Activated CD8-positive, alpha-beta T cell treated with anti-CD3 and anti-CD28 coated beads for 36 hours (primary cell): ENCODE results near the gene MCTP1. TPM values are rescaled to one million over a fixed set of nuclear protein-coding genes. Genes with fewer than 3 reads are reported as not detected.

Experiments used
- ATAC-seq: fragments of 200-7000 bp; cut with Tn5 transposase; one replicate; pipeline ENCODE4 v1.10.0; 2021; ENCODE audit warnings: mild to moderate bottlenecking, moderate library complexity
- CTCF ChIA-PET: fragments of 350-600 bp; sonication (Branson Sonifier 250); formaldehyde crosslinking; loops from one replicate; lab custom pipeline; 2021; ENCODE audit warnings: antibody characterized with exemption; lab: Charles Lee
- POLR2A ChIA-PET: fragments of 350-600 bp; sonication (Branson Sonifier 250); formaldehyde crosslinking; loops from one replicate; lab custom pipeline; 2021; ENCODE audit warnings: antibody characterized with exemption; lab: Charles Lee
- DNase-seq: peaks from one replicate; pipeline ENCODE4 v3.0.0-alpha.2; 2020
- H3K27ac Mint-ChIP-seq: one replicate; pipeline ENCODE4 v1.8.0; 2021; ENCODE audit warnings: mild to moderate bottlenecking, mixed read lengths
- H3K27me3 Mint-ChIP-seq: one replicate; pipeline ENCODE4 v1.8.0; 2021; ENCODE audit warnings: mixed read lengths
- H3K36me3 Mint-ChIP-seq: one replicate; pipeline ENCODE4 v1.8.0; 2021; ENCODE audit warnings: low read depth, mixed read lengths
- H3K4me1 Mint-ChIP-seq: one replicate; pipeline ENCODE4 v1.8.0; 2021; ENCODE audit warnings: low read depth, mixed read lengths
- H3K4me3 Mint-ChIP-seq: one replicate; pipeline ENCODE4 v1.8.0; 2021; ENCODE audit warnings: mild to moderate bottlenecking, moderate library complexity, mixed read lengths
- H3K9me3 Mint-ChIP-seq: one replicate; pipeline ENCODE4 v1.8.0; 2021; ENCODE audit warnings: mixed read lengths
- intact Hi-C: fragments of 100-400 bp; cut with micrococcal nuclease; formaldehyde crosslinking; loops from one replicate; pipeline ENCODE4 v1.10.0; 2022
- total RNA-seq, 2 experiments: library from RNA; stranded (reverse); gene quantifications; one replicate each; pipeline ENCODE4 v1.2.3, GENCODE V29; 2021
- TF ChIP-seq, protein P1 (sequence below): fragments of 200-600 bp; IDR thresholded peaks from one replicate; pipeline ENCODE4 v1.8.0; 2022; ENCODE audit warnings: antibody characterized with exemption, mild to moderate bottlenecking

The MCTP1 gene
- total RNA-seq, 2 experiments from 2014 or later: 0.20 to 0.40 TPM

DNA sequence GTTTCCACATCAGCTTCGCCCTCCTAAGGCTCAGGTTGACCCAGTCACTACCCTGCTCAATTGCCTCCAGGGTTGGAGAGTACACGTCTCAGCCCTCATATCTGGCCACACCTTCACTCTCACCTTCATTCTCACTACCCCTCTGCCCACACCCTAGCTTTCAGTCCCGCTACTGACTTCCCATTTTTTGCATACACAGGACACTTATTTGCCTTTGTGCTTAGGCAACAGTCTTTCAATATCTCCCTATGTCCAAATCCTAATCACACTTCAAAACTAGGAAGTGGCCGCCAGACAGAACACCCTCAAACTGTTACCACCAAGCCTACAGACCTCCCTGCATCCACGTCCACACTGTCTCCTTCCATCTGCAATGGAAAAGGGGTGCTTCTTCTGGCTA, 10.9 kb downstream of the MCTP1 start:
- H3K9me3 Mint-ChIP-seq: no peaks in the 10 kb centered on the region
- H3K36me3 Mint-ChIP-seq: no peaks in the 10 kb centered on the region
- peaks cover 15% of the 10 kb centered on the region for H3K27me3 Mint-ChIP-seq
- TF ChIP-seq, protein P1, sequence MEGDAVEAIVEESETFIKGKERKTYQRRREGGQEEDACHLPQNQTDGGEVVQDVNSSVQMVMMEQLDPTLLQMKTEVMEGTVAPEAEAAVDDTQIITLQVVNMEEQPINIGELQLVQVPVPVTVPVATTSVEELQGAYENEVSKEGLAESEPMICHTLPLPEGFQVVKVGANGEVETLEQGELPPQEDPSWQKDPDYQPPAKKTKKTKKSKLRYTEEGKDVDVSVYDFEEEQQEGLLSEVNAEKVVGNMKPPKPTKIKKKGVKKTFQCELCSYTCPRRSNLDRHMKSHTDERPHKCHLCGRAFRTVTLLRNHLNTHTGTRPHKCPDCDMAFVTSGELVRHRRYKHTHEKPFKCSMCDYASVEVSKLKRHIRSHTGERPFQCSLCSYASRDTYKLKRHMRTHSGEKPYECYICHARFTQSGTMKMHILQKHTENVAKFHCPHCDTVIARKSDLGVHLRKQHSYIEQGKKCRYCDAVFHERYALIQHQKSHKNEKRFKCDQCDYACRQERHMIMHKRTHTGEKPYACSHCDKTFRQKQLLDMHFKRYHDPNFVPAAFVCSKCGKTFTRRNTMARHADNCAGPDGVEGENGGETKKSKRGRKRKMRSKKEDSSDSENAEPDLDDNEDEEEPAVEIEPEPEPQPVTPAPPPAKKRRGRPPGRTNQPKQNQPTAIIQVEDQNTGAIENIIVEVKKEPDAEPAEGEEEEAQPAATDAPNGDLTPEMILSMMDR: no peak
- ChIA-PET POLR2A (no interaction called here), CTCF (no interaction called here)
- H3K4me1 Mint-ChIP-seq: no peaks in the 10 kb centered on the region
- no peak for DNase-seq
- intact Hi-C loops: no loop called here
- no peak overlapping the region for H3K4me3 Mint-ChIP-seq
- H3K27ac Mint-ChIP-seq: no peak overlapping the region
- no peak for ATAC-seq

DNA sequence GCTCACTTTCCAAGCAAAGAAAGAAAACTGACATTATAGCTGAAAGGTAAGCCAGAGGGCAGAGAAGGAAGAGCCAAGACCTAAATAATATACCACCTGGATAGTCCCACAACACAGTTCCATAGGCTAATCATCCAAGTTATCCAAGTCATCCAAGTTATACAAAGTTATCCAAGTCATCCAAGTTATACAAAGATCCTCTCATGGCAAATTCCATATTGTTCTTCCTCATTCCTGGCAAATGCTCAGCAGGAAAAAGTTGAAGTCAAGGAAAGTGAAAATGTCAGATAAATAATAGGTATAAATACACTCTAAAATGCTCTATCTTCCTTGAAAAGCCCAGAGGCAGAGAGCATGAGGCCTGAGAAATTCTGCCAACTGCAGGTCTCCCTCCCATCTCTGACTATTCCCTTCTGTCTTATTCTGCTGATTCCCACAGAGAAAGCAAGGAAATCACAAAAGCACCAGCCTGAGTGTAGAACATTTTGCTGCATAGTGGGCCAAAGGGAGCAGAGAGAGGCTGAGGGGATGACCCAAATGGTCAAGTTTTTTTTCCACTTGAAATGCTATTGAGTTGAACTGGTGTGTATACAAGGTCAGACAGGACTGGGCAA, 12.5 kb downstream of the MCTP1 start:
- no peaks in the 10 kb centered on the region for H3K4me1 Mint-ChIP-seq
- no peaks in the 10 kb centered on the region for H3K9me3 Mint-ChIP-seq
- peaks cover 14% of the 10 kb centered on the region for H3K27me3 Mint-ChIP-seq
- intact Hi-C loops: no loop called here
- no peak overlapping the region for H3K4me3 Mint-ChIP-seq
- no peak for DNase-seq
- POLR2A ChIA-PET: no interaction called here
- no peaks in the 10 kb centered on the region for H3K36me3 Mint-ChIP-seq
- CTCF ChIA-PET: interaction anchor here (0.6 kb wide), 1 partner anchor 10 kb away, joined by 3 read pairs; no protein-coding TSS in a partner anchor
- ATAC-seq: no peak
- H3K27ac Mint-ChIP-seq: no peak overlapping the region
- TF ChIP-seq, protein P1: no peak

DNA sequence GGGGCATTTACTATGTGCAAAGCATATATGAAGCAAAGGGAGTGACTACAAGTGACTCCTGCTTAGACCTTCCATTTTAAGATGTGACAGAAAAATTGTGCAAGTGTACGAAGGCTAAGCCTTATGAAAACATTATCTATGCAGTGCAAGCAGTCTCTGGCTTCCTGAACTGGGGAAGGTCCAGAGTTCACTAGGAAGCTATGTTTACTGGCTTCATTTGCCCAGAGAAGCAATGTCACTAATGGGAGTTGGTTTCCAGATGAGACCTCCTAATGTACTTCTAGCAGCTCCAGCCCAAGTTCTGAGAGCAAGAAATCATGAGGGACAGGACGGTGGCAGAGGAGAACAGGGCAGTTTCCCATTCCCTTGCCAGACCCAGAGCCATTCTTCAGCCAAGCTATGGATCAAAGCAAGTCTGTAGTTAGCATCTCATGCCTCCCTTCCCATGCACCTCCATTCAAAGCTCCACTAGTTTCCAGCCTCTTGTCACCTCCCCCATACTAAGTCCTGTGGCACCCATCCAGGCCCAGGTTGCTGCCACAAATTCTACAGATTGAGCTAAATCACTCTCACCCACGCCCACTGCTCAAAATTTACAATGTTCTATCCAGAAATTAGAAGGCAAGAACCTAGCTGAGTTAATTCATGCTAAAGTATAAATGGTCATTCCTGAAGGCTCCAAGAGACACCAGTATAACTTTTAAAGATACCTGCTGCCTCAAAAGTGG, 21.8 kb downstream of the MCTP1 start:
- ChIA-PET CTCF (interaction anchor here (0.8 to 1.2 kb wide), 2 partner anchors 22 to 295 kb away, joined by 3 to 4 read pairs; partner anchors contain the start of gene MCTP1), POLR2A (no interaction called here)
- Mint-ChIP-seq H3K27me3 (peaks cover 3% of the 10 kb centered on the region), H3K9me3 (no peaks in the 10 kb centered on the region), H3K36me3 (no peaks in the 10 kb centered on the region), H3K4me3 (no peak overlapping the region), H3K4me1 (no peaks in the 10 kb centered on the region), H3K27ac (no peak overlapping the region)
- ATAC-seq: no peak
- intact Hi-C loops: no loop called here
- DNase-seq: no peak
- TF ChIP-seq, protein P1: no peak

DNA sequence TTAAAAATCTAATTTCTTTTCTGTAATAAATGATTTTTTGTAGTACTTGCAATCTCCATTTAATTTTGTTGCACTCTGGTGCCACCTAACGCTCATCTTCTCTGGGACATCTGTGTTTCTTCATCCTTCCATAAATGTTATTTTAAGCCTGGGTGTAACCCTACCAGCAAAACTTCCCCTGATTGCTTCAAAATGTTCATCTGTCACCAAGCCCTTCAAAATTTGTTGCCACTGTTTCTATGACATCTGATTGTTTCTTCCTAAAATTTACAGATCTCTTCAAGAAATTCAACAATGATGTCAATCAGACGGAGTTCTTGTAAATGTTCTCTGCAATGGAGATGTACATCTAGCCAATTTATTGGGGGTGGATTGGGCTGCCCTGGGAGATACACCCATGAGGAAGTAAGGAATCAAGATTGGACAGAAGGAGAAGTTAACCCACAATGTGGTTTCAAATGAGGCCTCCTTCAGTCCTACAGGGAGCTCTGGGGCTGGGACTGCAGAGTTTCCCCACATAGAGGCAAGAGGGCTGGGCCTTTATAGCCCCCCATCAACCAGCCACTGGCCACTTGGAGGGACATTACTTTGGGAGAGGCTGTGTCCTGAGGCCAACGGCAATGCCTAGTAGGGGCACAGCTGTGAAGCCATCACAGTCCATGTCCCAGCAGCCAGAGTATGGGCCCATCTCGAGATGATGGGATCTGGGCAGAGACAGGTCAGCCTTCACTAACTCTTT, 23.3 kb downstream of the MCTP1 start:
- ChIA-PET CTCF (interaction anchor here (0.8 to 1.9 kb wide), 3 partner anchors 10 to 294 kb away, joined by 3 to 6 read pairs (median 3); no protein-coding TSS in a partner anchor), POLR2A (no interaction called here)
- H3K4me1 Mint-ChIP-seq: no peaks in the 10 kb centered on the region
- H3K27me3 Mint-ChIP-seq: no peaks in the 10 kb centered on the region
- ATAC-seq: no peak
- H3K36me3 Mint-ChIP-seq: no peaks in the 10 kb centered on the region
- peak; percentile 35 for DNase-seq
- H3K27ac Mint-ChIP-seq: no peak overlapping the region
- H3K4me3 Mint-ChIP-seq: no peak overlapping the region
- H3K9me3 Mint-ChIP-seq: no peaks in the 10 kb centered on the region
- intact Hi-C loops: loop anchor here (1.0 kb wide), 1 partner anchor 293 kb away; no protein-coding TSS in a partner anchor
- TF ChIP-seq, protein P1: peak; percentile 44
